ENCODE data around the gene NPAS2.

The NPAS2 gene

GRCh38 chr2:100834221-100834620, 14.3 kb downstream of the NPAS2 start:
- no peaks in the 10 kb centered on the region for H3K27me3 ChIP-seq (ENCODE audit: insufficient read depth, low read length, poor library complexity, severe bottlenecking)
- no peak overlapping the region for H3K9ac ChIP-seq (ENCODE audit: low read depth, low read length, poor library complexity, severe bottlenecking)
- no peaks in the 10 kb centered on the region for H3K9me3 ChIP-seq (ENCODE audit: insufficient read depth, low read depth, low read length)
- H3K36me3 ChIP-seq (ENCODE audit: insufficient read depth, low read length) = no peaks in the 10 kb centered on the region
- H3K79me2 ChIP-seq (ENCODE audit: insufficient read depth, low read length) = no peaks in the 10 kb centered on the region
- no peaks in the 10 kb centered on the region for H3K4me1 ChIP-seq (ENCODE audit: insufficient read depth, low read length, poor library complexity, severe bottlenecking)
- no peaks in the 10 kb centered on the region for H3K9me2 ChIP-seq (replicated peaks; ENCODE audit: low read depth, low read length)
- no peak overlapping the region for H2AFZ ChIP-seq (ENCODE audit: low read length)
- no peaks in the 10 kb centered on the region for H4K20me1 ChIP-seq (ENCODE audit: insufficient read depth, low read length, poor library complexity, severe bottlenecking)
- TF ChIP-seq, protein P1, sequence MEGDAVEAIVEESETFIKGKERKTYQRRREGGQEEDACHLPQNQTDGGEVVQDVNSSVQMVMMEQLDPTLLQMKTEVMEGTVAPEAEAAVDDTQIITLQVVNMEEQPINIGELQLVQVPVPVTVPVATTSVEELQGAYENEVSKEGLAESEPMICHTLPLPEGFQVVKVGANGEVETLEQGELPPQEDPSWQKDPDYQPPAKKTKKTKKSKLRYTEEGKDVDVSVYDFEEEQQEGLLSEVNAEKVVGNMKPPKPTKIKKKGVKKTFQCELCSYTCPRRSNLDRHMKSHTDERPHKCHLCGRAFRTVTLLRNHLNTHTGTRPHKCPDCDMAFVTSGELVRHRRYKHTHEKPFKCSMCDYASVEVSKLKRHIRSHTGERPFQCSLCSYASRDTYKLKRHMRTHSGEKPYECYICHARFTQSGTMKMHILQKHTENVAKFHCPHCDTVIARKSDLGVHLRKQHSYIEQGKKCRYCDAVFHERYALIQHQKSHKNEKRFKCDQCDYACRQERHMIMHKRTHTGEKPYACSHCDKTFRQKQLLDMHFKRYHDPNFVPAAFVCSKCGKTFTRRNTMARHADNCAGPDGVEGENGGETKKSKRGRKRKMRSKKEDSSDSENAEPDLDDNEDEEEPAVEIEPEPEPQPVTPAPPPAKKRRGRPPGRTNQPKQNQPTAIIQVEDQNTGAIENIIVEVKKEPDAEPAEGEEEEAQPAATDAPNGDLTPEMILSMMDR (conservative IDR thresholded peaks at IDR 0.05; ENCODE audit: low read length) = no peak
- TF ChIP-seq EZH2phosphoT487 (IDR thresholded peaks at IDR 0.05; ENCODE audit: borderline replicate concordance) = no peak
- no peak overlapping the region for H3K4me3 ChIP-seq (ENCODE audit: low read length, poor library complexity, severe bottlenecking)
- H3K4me2 ChIP-seq (ENCODE audit: low read depth, low read length, poor library complexity, severe bottlenecking) = no peak overlapping the region
- no peaks in the 10 kb centered on the region for H3F3A ChIP-seq (ENCODE audit: low read depth)

- Histone ChIP-seq H3K36me3 (ENCODE audit: insufficient read depth, low read length) (no peaks in the 10 kb centered on the region), H3K4me2 (ENCODE audit: low read depth, low read length, poor library complexity, severe bottlenecking) (no peak overlapping the region), H2AFZ (ENCODE audit: low read length) (no peak overlapping the region), H3K9me3 (ENCODE audit: insufficient read depth, low read depth, low read length) (no peaks in the 10 kb centered on the region), H4K20me1 (ENCODE audit: insufficient read depth, low read length, poor library complexity, severe bottlenecking) (no peaks in the 10 kb centered on the region), H3K9me2 (replicated peaks; ENCODE audit: low read depth, low read length) (no peaks in the 10 kb centered on the region), H3K27me3 (ENCODE audit: insufficient read depth, low read length, poor library complexity, severe bottlenecking) (no peaks in the 10 kb centered on the region), H3K79me2 (ENCODE audit: insufficient read depth, low read length) (no peaks in the 10 kb centered on the region), H3K4me3 (ENCODE audit: low read length, poor library complexity, severe bottlenecking) (no peak overlapping the region), H3F3A (ENCODE audit: low read depth) (no peaks in the 10 kb centered on the region), H3K9ac (ENCODE audit: low read depth, low read length, poor library complexity, severe bottlenecking) (no peak overlapping the region), H3K4me1 (ENCODE audit: insufficient read depth, low read length, poor library complexity, severe bottlenecking) (no peaks in the 10 kb centered on the region)
- TF ChIP-seq, protein P1 (conservative IDR thresholded peaks at IDR 0.05; ENCODE audit: low read length) = no peak
- no peak for TF ChIP-seq EZH2phosphoT487 (IDR thresholded peaks at IDR 0.05; ENCODE audit: borderline replicate concordance)
Measured at GRCh38 chr2:100835006-100835659, 15.2 kb downstream of the NPAS2 start.

DNA sequence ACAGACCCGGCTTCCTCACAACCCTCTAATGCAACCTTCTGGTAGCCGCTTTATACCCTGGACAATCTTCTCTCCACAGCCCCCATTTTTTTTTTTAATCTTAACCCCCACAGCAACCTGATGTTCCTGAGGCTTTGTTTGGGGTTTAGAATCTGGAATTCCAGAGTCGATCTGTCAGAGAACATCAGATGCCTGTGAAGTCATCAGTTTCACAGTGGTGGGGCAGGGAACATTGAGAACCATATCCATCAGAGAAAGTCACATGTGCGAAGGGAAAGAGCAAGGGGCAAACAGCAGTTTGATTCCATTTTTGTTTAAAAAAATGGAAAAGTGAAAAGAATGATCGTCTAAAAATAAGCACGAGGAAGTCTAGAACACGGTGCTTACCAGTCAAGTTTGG, 20.6 kb downstream of the NPAS2 start:
- Histone ChIP-seq H3K9me3 (ENCODE audit: insufficient read depth, low read depth, low read length) (no peaks in the 10 kb centered on the region), H3K9me2 (replicated peaks; ENCODE audit: low read depth, low read length) (no peaks in the 10 kb centered on the region), H3K79me2 (ENCODE audit: insufficient read depth, low read length) (no peaks in the 10 kb centered on the region), H2AFZ (ENCODE audit: low read length) (no peak overlapping the region), H4K20me1 (ENCODE audit: insufficient read depth, low read length, poor library complexity, severe bottlenecking) (no peaks in the 10 kb centered on the region), H3K4me1 (ENCODE audit: insufficient read depth, low read length, poor library complexity, severe bottlenecking) (no peaks in the 10 kb centered on the region), H3F3A (ENCODE audit: low read depth) (no peaks in the 10 kb centered on the region), H3K27me3 (ENCODE audit: insufficient read depth, low read length, poor library complexity, severe bottlenecking) (no peaks in the 10 kb centered on the region), H3K9ac (ENCODE audit: low read depth, low read length, poor library complexity, severe bottlenecking) (no peak overlapping the region), H3K4me3 (ENCODE audit: low read length, poor library complexity, severe bottlenecking) (no peak overlapping the region), H3K4me2 (ENCODE audit: low read depth, low read length, poor library complexity, severe bottlenecking) (no peak overlapping the region), H3K36me3 (ENCODE audit: insufficient read depth, low read length) (no peaks in the 10 kb centered on the region)
- TF ChIP-seq, protein P1 (conservative IDR thresholded peaks at IDR 0.05; ENCODE audit: low read length) = no peak
- no peak for TF ChIP-seq EZH2phosphoT487 (IDR thresholded peaks at IDR 0.05; ENCODE audit: borderline replicate concordance)

Data from Loucy (cell line).